Stimulated activated CD8-positive, alpha-beta memory T cell treated with anti-CD3 and anti-CD28 coated beads, Interleukin-15, amount 100 ng/mL, for 48 hours (primary cell): Measurements from ENCODE around the gene GRIA1.
"Not testable (repeated sequence)": the region's sequence is repeated elsewhere in the genome, so short reads cannot be mapped to it uniquely, and the experiment has no call there.

Experiments used
- DNase-seq, 2 donors: peaks; one replicate each; pipeline ENCODE4 v3.0.0-alpha.2; 2020; ENCODE audit warnings: low read depth in 2 of 2

Gene GRIA1

GRCh38 chr5:153719324-153719723, 228.9 kb downstream of the GRIA1 start:
- no peak for DNase-seq

DNA sequence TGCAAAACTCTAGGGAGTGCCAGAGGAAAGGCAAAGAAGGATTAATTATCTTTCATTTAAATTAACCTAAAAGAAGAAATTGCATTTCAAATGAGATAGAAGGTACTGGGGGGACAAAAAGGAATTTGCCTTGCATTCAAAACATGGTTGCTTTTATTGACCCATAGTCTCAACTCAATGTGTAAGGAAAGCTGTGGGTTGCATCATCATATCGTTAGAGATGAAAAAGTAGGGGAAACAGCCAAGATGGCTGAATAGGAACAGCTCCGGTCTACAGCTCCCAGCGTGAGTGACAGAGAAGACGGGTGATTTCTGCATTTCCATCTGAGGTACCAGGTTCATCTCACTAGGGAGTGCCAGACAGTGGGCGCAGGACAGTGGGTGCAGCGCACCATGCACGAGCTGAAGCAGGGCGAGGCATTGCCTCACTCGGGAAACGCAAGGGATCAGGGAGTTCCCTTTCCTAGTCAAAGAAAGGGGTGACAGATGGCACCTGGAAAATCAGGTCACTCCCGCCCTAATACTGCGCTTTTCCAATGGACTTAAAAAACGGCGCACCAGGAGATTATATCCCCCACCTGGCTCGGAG, 232.6 kb downstream of the GRIA1 start:
- DNase-seq, result not testable (repeated sequence)

DNA sequence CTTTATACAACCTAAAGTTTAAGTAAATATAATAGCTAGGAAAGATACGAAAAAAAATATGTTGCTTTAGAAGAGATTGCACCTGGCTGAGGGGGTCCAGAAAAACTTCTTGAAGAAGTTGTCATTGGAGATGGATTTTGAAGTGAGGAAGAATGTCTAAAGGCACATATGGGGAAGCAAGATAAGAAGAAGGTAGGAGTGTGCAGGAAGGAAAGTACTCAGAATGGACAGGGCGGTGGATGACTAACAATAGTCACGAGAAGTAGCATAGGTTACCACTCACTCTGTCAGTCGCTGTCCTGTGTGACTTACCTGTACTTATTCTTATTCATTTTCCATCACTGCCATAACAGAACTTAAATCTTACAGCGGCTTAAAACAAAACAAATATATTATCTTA, 251.6 kb downstream of the GRIA1 start:
- no peak for DNase-seq

GRCh38 chr5:153744751-153745150, 254.3 kb downstream of the GRIA1 start:
- no peak for DNase-seq

GRCh38 chr5:153745778-153746395, 255.4 kb downstream of the GRIA1 start:
- DNase-seq, result no peak

- no peak for DNase-seq
Measured at GRCh38 chr5:153746440-153746839, 256.0 kb downstream of the GRIA1 start.

GRCh38 chr5:153748823-153749222, 258.4 kb downstream of the GRIA1 start:
- DNase-seq, result no peak

- DNase-seq, result no peak
Measured at GRCh38 chr5:153749960-153750359, 259.5 kb downstream of the GRIA1 start.

DNA sequence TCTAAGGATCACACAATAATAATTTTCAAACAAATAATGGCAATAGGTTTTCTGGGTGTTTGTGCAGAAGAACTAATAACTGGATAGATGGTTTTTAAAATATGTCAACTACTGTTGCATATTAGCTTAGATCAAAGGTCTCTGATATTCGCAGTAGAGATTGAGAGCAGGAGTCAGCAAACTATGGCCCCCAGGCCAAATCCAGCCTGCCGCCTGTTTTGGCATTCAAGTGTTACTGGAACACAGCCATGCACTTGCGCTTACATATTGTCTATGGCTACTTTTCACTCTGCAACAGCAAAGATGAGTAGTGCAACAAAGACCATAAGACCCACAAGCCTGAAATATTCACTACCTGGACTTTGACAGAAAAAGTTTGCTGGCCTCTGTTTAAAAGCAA, 260.8 kb downstream of the GRIA1 start:
- no peak for DNase-seq

GRCh38 chr5:153752890-153753289, 262.4 kb downstream of the GRIA1 start:
- DNase-seq, result no peak

GRCh38 chr5:153753645-153754432, 263.4 kb downstream of the GRIA1 start:
- no peak for DNase-seq

DNA sequence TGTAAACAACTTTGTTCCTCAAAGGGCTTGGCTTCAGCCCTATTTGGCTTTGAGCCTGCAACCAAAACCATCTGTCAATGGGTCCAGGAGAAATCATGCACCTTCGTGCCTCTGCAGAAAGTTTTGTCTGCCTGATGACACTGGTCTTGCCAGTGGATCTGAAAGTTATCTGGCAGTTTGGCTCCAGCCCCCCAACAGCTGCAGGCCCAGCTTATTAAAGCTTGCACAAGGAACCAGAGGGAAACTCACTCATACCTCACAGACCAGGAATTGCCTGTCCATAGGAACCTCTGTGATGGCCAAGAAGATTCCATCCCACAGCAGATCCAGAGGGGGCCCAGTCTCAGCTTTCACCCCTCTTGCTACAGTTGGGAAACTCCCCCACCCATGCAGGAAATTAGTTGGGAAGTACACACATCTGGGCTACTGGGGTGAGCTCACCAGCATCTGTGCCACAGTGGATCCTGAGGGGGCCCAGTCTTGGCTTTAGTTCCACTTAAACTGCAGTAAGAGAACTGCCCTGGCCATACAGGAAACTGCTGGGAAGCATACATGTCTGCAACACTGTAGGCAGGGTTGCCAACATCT, 265.5 kb downstream of the GRIA1 start:
- DNase-seq, result no peak

- DNase-seq, result no peak
Measured at GRCh38 chr5:153756540-153756939, 266.1 kb downstream of the GRIA1 start.

DNA sequence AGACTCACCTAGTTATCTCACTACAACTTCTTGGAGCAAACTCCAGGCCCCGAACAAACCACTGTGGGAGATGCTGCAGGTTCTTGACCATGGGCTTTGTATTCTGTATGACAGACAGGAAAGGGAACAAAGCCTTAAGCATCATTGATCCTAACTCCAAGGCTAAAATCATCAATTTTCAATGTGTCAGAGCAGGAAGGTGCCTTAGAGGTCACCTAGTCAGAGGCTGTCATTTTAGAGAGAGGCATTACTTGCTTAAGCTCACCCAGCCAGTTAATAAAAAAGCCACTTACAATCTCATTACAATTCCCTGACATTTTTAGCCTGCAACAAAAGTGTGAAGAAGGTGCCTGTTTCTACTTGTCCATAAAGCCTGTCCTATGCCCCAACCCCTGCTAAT, 275.5 kb downstream of the GRIA1 start:
- DNase-seq, result no peak

- no peak for DNase-seq
Measured at GRCh38 chr5:153767221-153768188, 277.0 kb downstream of the GRIA1 start.

GRCh38 chr5:153770066-153770465, 279.6 kb downstream of the GRIA1 start:
- no peak for DNase-seq

DNA sequence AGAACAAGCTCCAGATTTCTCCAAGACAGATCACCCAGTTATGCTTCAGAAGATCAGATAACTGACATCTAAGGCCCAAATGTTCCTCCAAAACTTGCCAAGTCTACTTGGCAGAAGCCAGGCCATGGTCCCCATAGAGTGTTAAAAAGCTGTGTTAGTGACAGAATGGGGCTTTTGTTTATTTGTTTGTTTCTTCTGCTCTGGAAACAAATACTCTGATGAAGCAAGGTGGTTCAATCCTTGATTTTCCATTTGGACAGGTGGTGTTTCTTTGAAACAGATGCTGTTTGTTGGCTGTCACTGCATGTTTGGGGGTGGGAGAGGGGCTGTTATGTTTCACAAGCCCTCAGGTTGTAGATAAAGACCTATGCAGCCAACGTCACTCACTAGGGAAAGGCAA, 284.2 kb downstream of the GRIA1 start:
- no peak for DNase-seq

DNA sequence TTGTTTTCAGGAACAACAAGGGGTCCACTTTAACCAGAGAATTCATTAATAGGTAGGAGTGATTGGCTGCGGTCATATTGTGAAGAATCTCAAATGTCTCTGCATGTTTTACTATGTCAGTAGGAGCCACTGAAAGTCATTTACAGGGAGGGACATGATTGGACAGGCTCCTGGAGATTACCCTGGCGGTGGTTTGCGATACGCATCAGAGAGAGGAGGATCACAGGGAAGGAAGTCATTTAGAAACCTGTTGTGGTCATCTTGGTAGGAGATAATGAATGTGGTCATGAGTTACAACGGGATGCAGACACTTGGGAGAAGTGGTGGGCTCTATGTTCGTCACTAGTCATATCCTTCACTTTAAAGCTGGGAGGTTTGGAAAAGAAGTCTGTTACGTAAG, 285.5 kb downstream of the GRIA1 start:
- no peak for DNase-seq

DNA sequence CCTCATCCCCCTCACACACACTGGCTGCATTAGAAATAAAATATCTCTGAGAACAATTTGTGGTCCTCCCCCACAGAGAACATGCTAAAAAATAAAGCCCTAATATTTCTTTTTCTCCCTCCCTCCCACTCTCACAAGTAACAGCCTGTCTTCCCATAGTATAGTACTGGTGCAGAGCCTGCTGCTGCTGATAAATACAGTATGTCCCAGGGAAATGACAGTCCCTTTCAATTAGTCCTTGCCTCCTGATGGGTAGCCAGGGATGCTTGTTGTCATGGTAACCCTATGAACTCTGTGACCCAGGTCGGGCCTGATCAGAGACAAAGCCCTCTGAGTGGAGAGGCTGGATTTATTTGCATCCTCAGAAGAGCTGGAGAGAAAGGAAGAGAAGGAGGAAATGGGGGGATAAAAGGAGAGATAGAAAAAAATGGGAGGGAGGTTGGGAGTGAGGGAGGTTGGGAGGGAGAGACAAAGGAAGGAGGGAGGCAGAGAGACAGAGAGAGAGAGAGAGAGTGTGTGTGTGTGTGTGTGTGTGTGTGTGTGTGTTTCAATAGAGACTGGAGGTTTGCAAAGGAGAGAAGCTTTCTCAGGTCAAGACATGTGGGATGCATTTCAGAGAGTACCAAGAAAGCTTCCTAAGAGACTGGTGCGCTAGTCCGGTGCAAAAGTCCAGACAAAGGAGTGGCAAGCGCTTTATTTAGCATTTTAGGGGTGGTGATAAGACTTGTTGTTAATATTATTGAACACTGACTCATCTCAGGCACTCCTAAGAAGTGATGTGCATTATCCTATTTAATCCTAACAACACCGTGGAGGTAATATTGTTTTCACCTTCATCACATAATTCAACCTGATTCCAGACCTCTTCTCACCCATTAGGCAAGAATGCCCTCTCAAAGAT, 287.5 kb downstream of the GRIA1 start:
- no peak for DNase-seq

- no peak for DNase-seq
Measured at GRCh38 chr5:153779836-153780235, 289.4 kb downstream of the GRIA1 start.
